Measurements from ENCODE around the gene GLS.

GLS gene

GRCh38 chr2:190997526-190998113 is 117.0 kb downstream of the GLS start:
- DNase-seq, result no peak

GRCh38 chr2:190999058-190999457 is 118.4 kb downstream of the GLS start:
- DNase-seq, result no peak

GRCh38 chr2:190999949-191000665 is 119.5 kb downstream of the GLS start:
- DNase-seq, result no peak

GRCh38 chr2:191001032-191001431 is 120.4 kb downstream of the GLS start:
- DNase-seq, result no peak

- no peak for DNase-seq
These were observed 121.0 kb downstream of the GLS start for GRCh38 chr2:191001624-191002023.

- no peak for DNase-seq
These were observed 123.0 kb downstream of the GLS start for GRCh38 chr2:191003405-191004309.

- DNase-seq, result no peak
These were observed 125.7 kb downstream of the GLS start for GRCh38 chr2:191006297-191006696.

- no peak for DNase-seq
These were observed 126.6 kb downstream of the GLS start for GRCh38 chr2:191006997-191007783.

GRCh38 chr2:191008286-191008685 is 127.7 kb downstream of the GLS start:
- DNase-seq, result no peak

- no peak for DNase-seq
These were observed 129.1 kb downstream of the GLS start for GRCh38 chr2:191009541-191010374.

- DNase-seq, result no peak
These were observed 130.6 kb downstream of the GLS start for GRCh38 chr2:191010887-191011885.

GRCh38 chr2:191012346-191012745 is 131.7 kb downstream of the GLS start:
- no peak for DNase-seq

- peak; percentile 39 to 56 for DNase-seq
These were observed 132.4 kb downstream of the GLS start for GRCh38 chr2:191012845-191013681.

- no peak for DNase-seq
These were observed 133.0 kb downstream of the GLS start for GRCh38 chr2:191013682-191013931.

GRCh38 chr2:191013932-191014652 is 133.5 kb downstream of the GLS start, which contains the start of gene STAT1:
TSS of gene STAT1 (minus strand) at chr2:191014171. CDS start at chr2:191010003, 4,168 bp downstream.
- DNase-seq, result peak; percentile 84 to 88

GRCh38 chr2:191014653-191015020 is 134.0 kb downstream of the GLS start:
- DNase-seq, result no peak

All from AML-193 (cell line).